OCI-M2 (cell line): Measurements from ENCODE around the gene PPARA.

Source experiments
- DNase-seq: peaks from one replicate; lab custom pipeline; 2025; ENCODE audit not compliant: unreplicated experiment; lab: John Stamatoyannopoulos, UW

PPARA gene

DNA sequence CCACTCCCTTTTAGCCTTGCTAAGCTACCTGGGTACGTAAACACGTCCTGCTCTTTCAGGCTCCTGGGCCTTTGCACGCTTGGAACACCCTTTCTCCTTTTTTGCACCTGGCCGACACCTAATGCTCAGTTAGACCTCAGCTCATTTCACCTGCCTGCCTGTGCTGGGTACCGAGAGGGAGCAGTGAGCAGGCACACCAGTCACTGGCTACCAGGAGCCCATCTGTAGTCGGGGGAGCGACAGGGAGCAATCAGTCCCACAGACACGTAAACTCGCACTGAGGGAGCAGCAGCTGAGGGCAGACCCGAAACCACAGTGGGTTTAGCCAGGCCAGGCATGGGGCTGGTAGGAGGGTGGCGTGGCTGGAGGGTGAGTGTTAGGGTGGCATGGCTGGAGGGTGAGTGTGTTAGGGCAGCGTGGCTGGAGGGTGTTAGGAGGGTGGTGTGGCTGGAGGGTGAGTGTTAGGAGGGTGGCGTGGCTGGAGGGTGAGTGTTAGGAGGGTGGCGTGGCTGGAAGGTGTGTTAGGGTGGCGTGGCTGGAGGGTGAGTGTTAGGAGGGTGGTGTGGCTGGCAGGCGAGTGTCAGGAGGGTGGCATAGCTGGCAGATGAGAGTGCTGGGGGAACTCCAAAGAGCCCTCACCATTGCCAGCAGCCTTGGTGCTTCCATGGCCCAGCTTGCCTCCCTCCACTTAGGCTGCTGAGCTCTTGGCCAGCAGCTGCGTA lies 140.0 kb downstream of the PPARA start:
- DNase-seq = no peak

DNA sequence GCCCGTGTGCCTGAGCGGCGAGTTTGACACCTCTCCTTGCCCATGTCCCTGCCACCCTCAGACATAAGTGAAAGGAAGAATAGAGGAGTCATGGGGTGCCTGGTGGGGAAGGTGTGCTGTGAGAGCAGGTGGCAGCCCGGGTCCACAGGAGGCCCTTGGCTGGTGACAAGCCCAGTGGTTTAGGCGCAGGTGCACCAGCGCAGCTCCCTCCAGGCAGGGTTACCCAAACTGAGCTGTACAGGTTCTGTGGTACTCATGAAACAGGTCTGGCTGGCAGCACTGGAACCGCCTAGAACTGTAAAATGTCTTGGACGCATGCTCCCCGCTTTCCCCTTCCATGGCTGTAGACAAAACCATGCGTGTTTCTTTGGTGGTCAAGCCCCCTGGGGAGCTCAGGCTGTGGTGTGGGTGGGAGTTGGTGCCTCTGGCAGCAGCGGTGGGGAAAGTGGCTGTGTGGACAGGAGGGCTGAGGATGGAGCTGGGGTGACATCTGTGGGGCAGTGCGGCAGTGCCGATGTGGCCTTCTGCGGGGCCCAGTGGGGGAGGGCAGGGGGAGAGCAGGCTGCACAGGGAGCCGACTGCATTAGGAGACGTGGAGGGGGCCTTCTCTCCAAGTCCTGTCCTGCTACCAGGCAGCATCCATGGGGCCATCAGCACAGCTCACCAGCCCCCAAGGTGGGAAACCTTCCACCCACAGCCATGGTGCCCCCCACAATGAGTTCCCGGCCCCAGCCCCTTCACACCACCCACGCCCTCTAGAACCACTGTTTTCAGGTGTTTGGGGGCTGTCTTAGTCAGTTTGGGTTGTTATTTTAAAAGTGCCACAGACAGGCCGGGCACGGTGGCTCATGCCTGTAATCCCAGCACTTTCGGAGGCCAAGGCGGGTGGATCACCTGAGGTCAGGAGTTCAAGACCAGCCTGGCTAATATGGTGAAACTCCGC lies 140.8 kb downstream of the PPARA start:
- DNase-seq = no peak

GRCh38 chr22:46292173-46292572 lies 141.8 kb downstream of the PPARA start:
- DNase-seq = no peak

- DNase-seq = no peak
Observed at GRCh38 chr22:46292732-46293131, 142.4 kb downstream of the PPARA start.
